Calu3 (cell line): ENCODE measurements around the gene NUMA1. TPM values are rescaled to one million over a fixed set of nuclear protein-coding genes. Genes with fewer than 3 reads are reported as not detected.
A peak's percentile ranks its signal among the peaks of the same experiment; 100 is the strongest.

Experiments used
- BruUV-seq: library from RNA; stranded (reverse); fragments of 400-500 nt; replicated peaks from 2 replicates; lab custom pipeline; 2021; lab: Mats Ljungman, UMichigan
- CTCF ChIA-PET: fragments of 300-600 bp; sonication (Branson Sonifier 250); formaldehyde crosslinking; loops from one replicate; lab custom pipeline; 2022; ENCODE audit warnings: antibody characterized with exemption; lab: Charles Lee
- DNase-seq: peaks from one replicate; pipeline ENCODE4 v3.0.0; 2022
- H3K27ac Mint-ChIP-seq: one replicate; pipeline ENCODE4 v1.8.0; 2022; ENCODE audit warnings: mixed read lengths; ENCODE audit not compliant: unreplicated experiment
- H3K27me3 Mint-ChIP-seq: one replicate; pipeline ENCODE4 v1.8.0; 2022; ENCODE audit warnings: mixed read lengths; ENCODE audit not compliant: unreplicated experiment
- H3K36me3 Mint-ChIP-seq: one replicate; pipeline ENCODE4 v1.8.0; 2022; ENCODE audit warnings: mild to moderate bottlenecking, moderate library complexity, mixed read lengths; ENCODE audit not compliant: insufficient read depth, unreplicated experiment
- H3K4me1 Mint-ChIP-seq: one replicate; pipeline ENCODE4 v1.8.0; 2022; ENCODE audit warnings: mild to moderate bottlenecking, low read depth, mixed read lengths; ENCODE audit not compliant: unreplicated experiment
- H3K4me3 Mint-ChIP-seq: one replicate; pipeline ENCODE4 v1.8.0; 2022; ENCODE audit warnings: mild to moderate bottlenecking, low read depth, moderate library complexity, mixed read lengths; ENCODE audit not compliant: unreplicated experiment
- H3K9me3 Mint-ChIP-seq: one replicate; pipeline ENCODE4 v1.8.0; 2022; ENCODE audit warnings: low read depth, mixed read lengths; ENCODE audit not compliant: unreplicated experiment
- intact Hi-C: fragments of 100-400 bp; cut with micrococcal nuclease; formaldehyde crosslinking; loops from one replicate; pipeline ENCODE4 v1.10.0; 2022; ENCODE audit not compliant: unreplicated experiment
- total RNA-seq: library from RNA; stranded (reverse); gene quantifications from 2 replicates; pipeline ENCODE4 v1.2.3, GENCODE V29; 2022
- TF ChIP-seq, protein P1 (sequence below): fragments of 200-600 bp; IDR thresholded peaks from one replicate; pipeline ENCODE4 v1.8.0; 2022; ENCODE audit warnings: antibody characterized with exemption; ENCODE audit not compliant: unreplicated experiment

The NUMA1 gene
- total RNA-seq, 1 experiment from 2014 or later: 146 TPM

GRCh38 chr11:72102946-72103753 is 22.8 kb upstream of the NUMA1 start, which contains the start of gene LAMTOR1:
LAMTOR1 (minus strand) TSS chr11:72103297; CDS start chr11:72103224, 73 bp downstream.
- Mint-ChIP-seq H3K4me3 (peak within 1 kb of the TSS; percentile 75), H3K27me3 (no peaks in the 10 kb centered on the region), H3K36me3 (peaks cover 36% of the 10 kb centered on the region), H3K4me1 (peaks cover 20% of the 10 kb centered on the region), H3K9me3 (no peaks in the 10 kb centered on the region), H3K27ac (peak within 1 kb of the TSS; percentile 71)
- no TSS peak for BruUV-seq
- TF ChIP-seq, protein P1, sequence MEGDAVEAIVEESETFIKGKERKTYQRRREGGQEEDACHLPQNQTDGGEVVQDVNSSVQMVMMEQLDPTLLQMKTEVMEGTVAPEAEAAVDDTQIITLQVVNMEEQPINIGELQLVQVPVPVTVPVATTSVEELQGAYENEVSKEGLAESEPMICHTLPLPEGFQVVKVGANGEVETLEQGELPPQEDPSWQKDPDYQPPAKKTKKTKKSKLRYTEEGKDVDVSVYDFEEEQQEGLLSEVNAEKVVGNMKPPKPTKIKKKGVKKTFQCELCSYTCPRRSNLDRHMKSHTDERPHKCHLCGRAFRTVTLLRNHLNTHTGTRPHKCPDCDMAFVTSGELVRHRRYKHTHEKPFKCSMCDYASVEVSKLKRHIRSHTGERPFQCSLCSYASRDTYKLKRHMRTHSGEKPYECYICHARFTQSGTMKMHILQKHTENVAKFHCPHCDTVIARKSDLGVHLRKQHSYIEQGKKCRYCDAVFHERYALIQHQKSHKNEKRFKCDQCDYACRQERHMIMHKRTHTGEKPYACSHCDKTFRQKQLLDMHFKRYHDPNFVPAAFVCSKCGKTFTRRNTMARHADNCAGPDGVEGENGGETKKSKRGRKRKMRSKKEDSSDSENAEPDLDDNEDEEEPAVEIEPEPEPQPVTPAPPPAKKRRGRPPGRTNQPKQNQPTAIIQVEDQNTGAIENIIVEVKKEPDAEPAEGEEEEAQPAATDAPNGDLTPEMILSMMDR: no peak
- peak; percentile 98 for DNase-seq
- CTCF ChIA-PET: no interaction called here
- intact Hi-C loops: no loop called here

GRCh38 chr11:72102631-72102945 is 22.2 kb upstream of the NUMA1 start:
- Mint-ChIP-seq H3K4me1 (peaks cover 20% of the 10 kb centered on the region), H3K27ac (peak overlapping the region; percentile 71), H3K36me3 (peaks cover 36% of the 10 kb centered on the region), H3K4me3 (peak overlapping the region; percentile 75), H3K27me3 (no peaks in the 10 kb centered on the region), H3K9me3 (no peaks in the 10 kb centered on the region)
- CTCF ChIA-PET: interaction anchor here (0.9 to 1.1 kb wide), 3 partner anchors 9 to 175 kb away, joined by 3 read pairs; no protein-coding TSS in a partner anchor
- DNase-seq: no peak
- BruUV-seq: no TSS peak
- intact Hi-C loops: no loop called here
- TF ChIP-seq, protein P1: no peak

DNA sequence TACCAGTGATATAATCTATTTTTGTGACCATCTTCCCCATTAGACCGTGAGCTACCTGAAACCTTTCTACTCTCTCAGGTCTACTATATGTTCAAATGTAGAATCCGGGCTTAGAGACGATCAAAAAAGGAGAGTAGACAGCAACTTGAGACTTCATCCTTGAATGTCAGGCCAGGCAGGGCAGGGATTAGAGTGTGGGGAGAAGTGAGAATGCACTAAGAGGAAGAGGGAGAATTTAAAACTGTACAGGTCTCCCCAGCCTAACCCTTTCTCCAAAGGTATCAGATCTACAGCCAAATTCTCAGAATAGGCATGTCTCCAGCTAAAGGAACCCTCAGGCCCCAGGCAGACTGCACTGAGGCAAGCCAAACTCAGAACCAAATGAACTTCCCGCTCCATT is 21.8 kb upstream of the NUMA1 start:
- H3K36me3 Mint-ChIP-seq: peaks cover 36% of the 10 kb centered on the region
- intact Hi-C loops: no loop called here
- no peak for DNase-seq
- TSS peak; percentile 65 for BruUV-seq
- H3K9me3 Mint-ChIP-seq: no peaks in the 10 kb centered on the region
- CTCF ChIA-PET: interaction anchor here (0.9 to 1.1 kb wide), 3 partner anchors 9 to 174 kb away, joined by 3 read pairs; no protein-coding TSS in a partner anchor
- H3K27ac Mint-ChIP-seq: peak overlapping the region; percentile 71
- TF ChIP-seq, protein P1: no peak
- H3K4me1 Mint-ChIP-seq: peaks cover 20% of the 10 kb centered on the region
- H3K4me3 Mint-ChIP-seq: peak overlapping the region; percentile 75
- H3K27me3 Mint-ChIP-seq: no peaks in the 10 kb centered on the region

- Mint-ChIP-seq H3K9me3 (no peaks in the 10 kb centered on the region), H3K27ac (peak overlapping the region; percentile 71), H3K4me1 (peaks cover 20% of the 10 kb centered on the region), H3K4me3 (no peak overlapping the region), H3K36me3 (peaks cover 36% of the 10 kb centered on the region), H3K27me3 (no peaks in the 10 kb centered on the region)
- intact Hi-C loops: no loop called here
- DNase-seq: no peak
- BruUV-seq: no TSS peak
- CTCF ChIA-PET: interaction anchor here (0.6 to 1.1 kb wide), 2 partner anchors 8 to 62 kb away, joined by 3 to 4 read pairs; no protein-coding TSS in a partner anchor
- TF ChIP-seq, protein P1: no peak
These were observed 20.1 kb upstream of the NUMA1 start for GRCh38 chr11:72100462-72100861.
